Tibial artery (tissue), 4 donors: ENCODE data around the gene MAP3K20.
"Not testable (repeated sequence)": the region's sequence is repeated elsewhere in the genome, so short reads cannot be mapped to it uniquely, and the experiment has no call there.

ENCODE experiments used
- DNase-seq, 2 donors: peaks; one replicate each; pipeline ENCODE4 v3.0.0-alpha.2; 2019
- H3K27ac ChIP-seq, 2 donors: fragments of 200-600 bp; sonication (generic) in 1 of 2; 1 replicate in 1 of 2; 2 replicates in 1 of 2; pipeline ENCODE4 v1.5.1; 2018 to 2019; ENCODE audit warnings: mild to moderate bottlenecking in 1 of 2
- H3K27me3 ChIP-seq, 2 donors: fragments of 200-600 bp; sonication (generic) in 1 of 2; one replicate each; pipeline versions ENCODE4 v1.5.1 to v1.6.0; 2016 to 2019
- H3K36me3 ChIP-seq, 3 donors: fragments of 200-600 bp; sonication (generic) in 2 of 3; one replicate each; pipeline ENCODE4 v1.5.1; 2016 to 2019; ENCODE audit warnings: mild to moderate bottlenecking in 2 of 3
- H3K4me1 ChIP-seq, 4 donors: fragments of 200-600 bp; sonication (generic) in 2 of 4; 1 replicate in 3 of 4; 2 replicates in 1 of 4; pipeline ENCODE4 v1.5.1; 2016 to 2019
- H3K4me3 ChIP-seq, 2 donors: fragments of 200-600 bp; sonication (generic) in 1 of 2; 1 replicate in 1 of 2; 2 replicates in 1 of 2; pipeline ENCODE4 v1.5.1; 2018 to 2019; ENCODE audit warnings: mild to moderate bottlenecking in 2 of 2
- H3K9me3 ChIP-seq, 3 donors: fragments of 200-600 bp; sonication (generic) in 1 of 3; one replicate each; pipeline ENCODE4 v1.5.1; 2016 to 2019
- CTCF ChIP-seq, 2 experiments: fragments of 200-600 bp in 1 of 2; fragments of 450-650 bp in 1 of 2; IDR thresholded peaks; one replicate each; pipeline ENCODE4 v1.5.1; 2017 to 2019; ENCODE audit warnings: antibody characterized with exemption in 2 of 2, mild to moderate bottlenecking in 1 of 2, moderate library complexity in 1 of 2
- intact Hi-C: fragments of 100-400 bp; cut with DNase I; formaldehyde crosslinking; loops from one replicate; pipeline ENCODE4 v1.15.0; 2023; ENCODE audit warnings: low total_unique reads

The MAP3K20 gene

GRCh38 chr2:173091910-173092309 is 16.3 kb downstream of the MAP3K20 start:
- no peak for TF ChIP-seq CTCF (IDR thresholded peaks at IDR 0.05)
- peak overlapping the region; percentile 88 to 90 for H3K27ac ChIP-seq
- no peaks in the 10 kb centered on the region for H3K9me3 ChIP-seq
- peaks cover 5 to 7% (median 5%) of the 10 kb centered on the region in 3 donors for H3K36me3 ChIP-seq
- H3K4me3 ChIP-seq: no peak overlapping the region
- peaks cover 0 to 83% (median 35%) of the 10 kb centered on the region in 4 donors for H3K4me1 ChIP-seq
- intact Hi-C loops: loop anchor here (5.0 kb wide), 1 partner anchor 110 kb away; no protein-coding TSS in a partner anchor
- H3K27me3 ChIP-seq: no peaks in the 10 kb centered on the region
- no peak for DNase-seq

GRCh38 chr2:173092844-173093402 is 17.3 kb downstream of the MAP3K20 start:
- no peak for DNase-seq
- Histone ChIP-seq H3K4me3 (no peak overlapping the region), H3K4me1 (peaks cover 0 to 76% (median 30%) of the 10 kb centered on the region in 4 donors), H3K27ac (peak overlapping the region; percentile 88 to 90), H3K27me3 (no peaks in the 10 kb centered on the region), H3K9me3 (no peaks in the 10 kb centered on the region), H3K36me3 (peaks cover 9 to 11% (median 10%) of the 10 kb centered on the region in 3 donors)
- intact Hi-C loops: loop anchor here (5.0 kb wide), 1 partner anchor 109 kb away; no protein-coding TSS in a partner anchor
- TF ChIP-seq CTCF (IDR thresholded peaks at IDR 0.05): no peak

GRCh38 chr2:173093617-173094016 is 18.0 kb downstream of the MAP3K20 start:
- not testable (repeated sequence) for H3K9me3 ChIP-seq, H3K4me3 ChIP-seq, H3K27me3 ChIP-seq, DNase-seq
- intact Hi-C loops: loop anchor here (5.0 kb wide), 1 partner anchor 109 kb away; no protein-coding TSS in a partner anchor
- Histone ChIP-seq H3K36me3 (peaks cover 9 to 11% (median 10%) of the 10 kb centered on the region in 3 donors), H3K4me1 (peaks cover 0 to 70% (median 30%) of the 10 kb centered on the region in 4 donors), H3K27ac (peak overlapping the region; percentile 88 to 90)

GRCh38 chr2:173094731-173095130 is 19.1 kb downstream of the MAP3K20 start:
- H3K36me3 ChIP-seq: peaks cover 9 to 11% (median 10%) of the 10 kb centered on the region in 3 donors
- no peaks in the 10 kb centered on the region for H3K9me3 ChIP-seq
- intact Hi-C loops: loop anchor here (5.0 kb wide), 1 partner anchor 108 kb away; no protein-coding TSS in a partner anchor
- peak overlapping the region; percentile 10 to 58 for H3K27ac ChIP-seq
- no peak for TF ChIP-seq CTCF (IDR thresholded peaks at IDR 0.05)
- no peak overlapping the region for H3K4me3 ChIP-seq
- DNase-seq: no peak
- H3K4me1 ChIP-seq: peaks cover 0 to 61% (median 28%) of the 10 kb centered on the region in 4 donors
- no peaks in the 10 kb centered on the region for H3K27me3 ChIP-seq

- DNase-seq: no peak
- Histone ChIP-seq H3K36me3 (peaks cover 9 to 11% (median 10%) of the 10 kb centered on the region in 3 donors), H3K4me3 (no peak overlapping the region), H3K27me3 (no peaks in the 10 kb centered on the region), H3K9me3 (no peaks in the 10 kb centered on the region), H3K4me1 (peaks cover 0 to 58% (median 25%) of the 10 kb centered on the region in 4 donors), H3K27ac (peak overlapping the region; percentile 10 to 58)
- intact Hi-C loops: no loop called here
- no peak for TF ChIP-seq CTCF (IDR thresholded peaks at IDR 0.05)
These were observed 19.7 kb downstream of the MAP3K20 start for GRCh38 chr2:173095356-173095755.

GRCh38 chr2:173099271-173099670 is 23.6 kb downstream of the MAP3K20 start:
- H3K27ac ChIP-seq: no peak overlapping the region
- DNase-seq: no peak
- no peaks in the 10 kb centered on the region for H3K27me3 ChIP-seq
- H3K4me1 ChIP-seq: peaks cover 0 to 50% (median 10%) of the 10 kb centered on the region in 4 donors
- H3K36me3 ChIP-seq: peaks cover 9 to 11% (median 10%) of the 10 kb centered on the region in 3 donors
- intact Hi-C loops: no loop called here
- TF ChIP-seq CTCF (IDR thresholded peaks at IDR 0.05): no peak
- no peaks in the 10 kb centered on the region for H3K9me3 ChIP-seq
- no peak overlapping the region for H3K4me3 ChIP-seq
